ENCODE results near the gene LIN7C.

DNA sequence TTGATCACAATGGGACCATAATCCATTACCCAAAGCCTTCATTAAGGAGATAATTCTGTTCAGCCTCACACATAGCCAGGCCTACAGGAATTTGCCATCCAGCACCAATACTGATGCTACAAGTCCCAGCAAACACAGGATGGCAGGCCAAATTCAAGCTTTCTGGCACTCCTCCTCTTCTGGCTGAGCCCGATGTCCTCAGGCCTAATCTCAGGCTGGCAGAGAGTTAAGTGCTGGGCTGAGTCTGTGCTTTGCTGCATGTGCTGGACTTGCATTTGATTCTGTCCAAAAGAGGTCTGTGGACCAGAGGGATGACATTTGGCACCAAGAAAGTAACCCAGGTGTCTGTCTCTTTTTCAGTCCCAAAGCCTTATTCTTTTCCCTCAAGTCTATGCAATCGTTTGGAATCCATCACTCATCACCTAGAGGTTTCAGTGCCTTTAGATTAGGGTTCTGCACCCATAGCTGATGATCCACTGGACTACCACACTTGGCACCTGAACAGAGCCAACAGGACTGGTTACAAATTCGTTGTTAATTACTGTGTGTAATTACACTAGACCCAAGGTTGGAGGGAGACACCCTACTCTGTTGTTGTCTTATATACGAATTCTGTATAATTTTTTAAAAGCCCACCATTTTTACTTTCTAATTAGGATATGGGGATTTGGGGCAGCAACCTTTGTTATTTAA is 19.4 kb upstream of the LIN7C start:
- TF ChIP-seq, protein P1, sequence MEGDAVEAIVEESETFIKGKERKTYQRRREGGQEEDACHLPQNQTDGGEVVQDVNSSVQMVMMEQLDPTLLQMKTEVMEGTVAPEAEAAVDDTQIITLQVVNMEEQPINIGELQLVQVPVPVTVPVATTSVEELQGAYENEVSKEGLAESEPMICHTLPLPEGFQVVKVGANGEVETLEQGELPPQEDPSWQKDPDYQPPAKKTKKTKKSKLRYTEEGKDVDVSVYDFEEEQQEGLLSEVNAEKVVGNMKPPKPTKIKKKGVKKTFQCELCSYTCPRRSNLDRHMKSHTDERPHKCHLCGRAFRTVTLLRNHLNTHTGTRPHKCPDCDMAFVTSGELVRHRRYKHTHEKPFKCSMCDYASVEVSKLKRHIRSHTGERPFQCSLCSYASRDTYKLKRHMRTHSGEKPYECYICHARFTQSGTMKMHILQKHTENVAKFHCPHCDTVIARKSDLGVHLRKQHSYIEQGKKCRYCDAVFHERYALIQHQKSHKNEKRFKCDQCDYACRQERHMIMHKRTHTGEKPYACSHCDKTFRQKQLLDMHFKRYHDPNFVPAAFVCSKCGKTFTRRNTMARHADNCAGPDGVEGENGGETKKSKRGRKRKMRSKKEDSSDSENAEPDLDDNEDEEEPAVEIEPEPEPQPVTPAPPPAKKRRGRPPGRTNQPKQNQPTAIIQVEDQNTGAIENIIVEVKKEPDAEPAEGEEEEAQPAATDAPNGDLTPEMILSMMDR (IDR thresholded peaks at IDR 0.05; ENCODE audit: poor library complexity, severe bottlenecking), result no peak
- no peak for TF ChIP-seq EZH2 (IDR thresholded peaks at IDR 0.05; ENCODE audit: borderline replicate concordance, insufficient read depth, low read length, poor library complexity, severe bottlenecking)
- TF ChIP-seq, protein P2, sequence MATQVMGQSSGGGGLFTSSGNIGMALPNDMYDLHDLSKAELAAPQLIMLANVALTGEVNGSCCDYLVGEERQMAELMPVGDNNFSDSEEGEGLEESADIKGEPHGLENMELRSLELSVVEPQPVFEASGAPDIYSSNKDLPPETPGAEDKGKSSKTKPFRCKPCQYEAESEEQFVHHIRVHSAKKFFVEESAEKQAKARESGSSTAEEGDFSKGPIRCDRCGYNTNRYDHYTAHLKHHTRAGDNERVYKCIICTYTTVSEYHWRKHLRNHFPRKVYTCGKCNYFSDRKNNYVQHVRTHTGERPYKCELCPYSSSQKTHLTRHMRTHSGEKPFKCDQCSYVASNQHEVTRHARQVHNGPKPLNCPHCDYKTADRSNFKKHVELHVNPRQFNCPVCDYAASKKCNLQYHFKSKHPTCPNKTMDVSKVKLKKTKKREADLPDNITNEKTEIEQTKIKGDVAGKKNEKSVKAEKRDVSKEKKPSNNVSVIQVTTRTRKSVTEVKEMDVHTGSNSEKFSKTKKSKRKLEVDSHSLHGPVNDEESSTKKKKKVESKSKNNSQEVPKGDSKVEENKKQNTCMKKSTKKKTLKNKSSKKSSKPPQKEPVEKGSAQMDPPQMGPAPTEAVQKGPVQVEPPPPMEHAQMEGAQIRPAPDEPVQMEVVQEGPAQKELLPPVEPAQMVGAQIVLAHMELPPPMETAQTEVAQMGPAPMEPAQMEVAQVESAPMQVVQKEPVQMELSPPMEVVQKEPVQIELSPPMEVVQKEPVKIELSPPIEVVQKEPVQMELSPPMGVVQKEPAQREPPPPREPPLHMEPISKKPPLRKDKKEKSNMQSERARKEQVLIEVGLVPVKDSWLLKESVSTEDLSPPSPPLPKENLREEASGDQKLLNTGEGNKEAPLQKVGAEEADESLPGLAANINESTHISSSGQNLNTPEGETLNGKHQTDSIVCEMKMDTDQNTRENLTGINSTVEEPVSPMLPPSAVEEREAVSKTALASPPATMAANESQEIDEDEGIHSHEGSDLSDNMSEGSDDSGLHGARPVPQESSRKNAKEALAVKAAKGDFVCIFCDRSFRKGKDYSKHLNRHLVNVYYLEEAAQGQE (IDR thresholded peaks at IDR 0.05; ENCODE audit: borderline replicate concordance), result no peak
- TF ChIP-seq EP300 (conservative IDR thresholded peaks at IDR 0.05; ENCODE audit: poor library complexity, severe bottlenecking), result no peak
- no peak for TF ChIP-seq SMC3 (conservative IDR thresholded peaks at IDR 0.05; ENCODE audit: poor library complexity)
- no peak for TF ChIP-seq POLR2AphosphoS5 (IDR thresholded peaks at IDR 0.05)
- no peak for TF ChIP-seq RAD21 (conservative IDR thresholded peaks at IDR 0.05)
